Activated B cell treated with CpG ODN at 0.5 μM for 24 hours (primary cell): Measurements from ENCODE around the gene RPL3. TPM values are rescaled to one million over a fixed set of nuclear protein-coding genes. Genes with fewer than 3 reads are reported as not detected.

Source experiments
- ATAC-seq: fragments of 200-7000 bp; cut with Tn5 transposase; one replicate; pipeline ENCODE4 v1.10.0; 2021; ENCODE audit warnings: low read depth, mild to moderate bottlenecking, moderate library complexity
- CTCF ChIA-PET: fragments of 350-600 bp; sonication (Branson Sonifier 250); formaldehyde crosslinking; loops from one replicate; lab custom pipeline; 2021; ENCODE audit warnings: antibody characterized with exemption; lab: Charles Lee
- POLR2A ChIA-PET: fragments of 350-600 bp; sonication (Branson Sonifier 250); formaldehyde crosslinking; loops from one replicate; lab custom pipeline; 2021; ENCODE audit warnings: antibody characterized with exemption; lab: Charles Lee
- DNase-seq: peaks from one replicate; pipeline ENCODE4 v3.0.0; 2022
- H3K27ac Mint-ChIP-seq: one replicate; pipeline ENCODE4 v1.8.0; 2020; ENCODE audit warnings: mixed read lengths
- H3K27me3 Mint-ChIP-seq: one replicate; pipeline ENCODE4 v1.8.0; 2021; ENCODE audit warnings: mixed read lengths
- H3K36me3 Mint-ChIP-seq: one replicate; pipeline ENCODE4 v1.8.0; 2021; ENCODE audit warnings: low read depth, mixed read lengths
- H3K4me1 Mint-ChIP-seq: one replicate; pipeline ENCODE4 v1.8.0; 2021; ENCODE audit warnings: mixed read lengths
- H3K4me3 Mint-ChIP-seq: one replicate; pipeline ENCODE4 v1.8.0; 2020; ENCODE audit warnings: mild to moderate bottlenecking, mixed read lengths
- H3K9me3 Mint-ChIP-seq: one replicate; pipeline ENCODE4 v1.8.0; 2020; ENCODE audit warnings: mixed read lengths
- CTCF ChIP-seq: fragments of 200-600 bp; IDR thresholded peaks from one replicate; pipeline ENCODE4 v1.8.0; 2022; ENCODE audit warnings: antibody characterized with exemption, mild to moderate bottlenecking
- intact Hi-C: fragments of 100-400 bp; cut with micrococcal nuclease; formaldehyde crosslinking; loops from one replicate; pipeline ENCODE4 v1.15.1; 2024
- total RNA-seq: library from RNA; stranded (reverse); gene quantifications from 2 replicates; pipeline ENCODE4 v1.2.3, GENCODE V29; 2022

RPL3 gene
- total RNA-seq, 1 donor from 2014 or later: 3,087 TPM

- peak; percentile 84 for ATAC-seq
- peak overlapping the region; percentile 68 for H3K4me3 Mint-ChIP-seq
- H3K27me3 Mint-ChIP-seq: no peaks in the 10 kb centered on the region
- H3K9me3 Mint-ChIP-seq: no peaks in the 10 kb centered on the region
- intact Hi-C loops: loop anchor here (1.0 to 2.0 kb wide), 8 partner anchors 8 to 177 kb away; partner anchors contain the start of genes RPL3 and TAB1
- TF ChIP-seq CTCF: no peak
- POLR2A ChIA-PET: interaction anchor here (0.6 to 5.0 kb wide), 29 partner anchors 8 to 820 kb away, joined by 3 to 94 read pairs (median 4); partner anchors contain the start of genes ATF4, CBX7, MIEF1 and RPL3
- H3K27ac Mint-ChIP-seq: peak overlapping the region; percentile 93
- CTCF ChIA-PET: interaction anchor here (1.0 to 2.2 kb wide), 8 partner anchors 9 to 181 kb away, joined by 3 to 14 read pairs (median 6); partner anchors contain the start of gene TAB1
- H3K4me1 Mint-ChIP-seq: peaks cover 40% of the 10 kb centered on the region
- peak; percentile 78 for DNase-seq
- H3K36me3 Mint-ChIP-seq: no peaks in the 10 kb centered on the region
These were observed 32.3 kb upstream of the RPL3 start for GRCh38 chr22:39351689-39352214.

- ChIA-PET POLR2A (interaction anchor here (0.6 to 5.0 kb wide), 32 partner anchors 7 to 1504 kb away, joined by 3 to 94 read pairs (median 4); partner anchors contain the start of genes ATF4, CBX7, MIEF1 and RPL3), CTCF (interaction anchor here (1.0 to 2.2 kb wide), 8 partner anchors 8 to 180 kb away, joined by 3 to 14 read pairs (median 6); partner anchors contain the start of gene TAB1)
- Mint-ChIP-seq H3K36me3 (no peaks in the 10 kb centered on the region), H3K27me3 (peaks cover 2% of the 10 kb centered on the region), H3K27ac (peak overlapping the region; percentile 93), H3K9me3 (no peaks in the 10 kb centered on the region), H3K4me1 (peaks cover 40% of the 10 kb centered on the region), H3K4me3 (peak overlapping the region; percentile 68)
- ATAC-seq (peak; percentile 37), DNase-seq (no peak)
- intact Hi-C loops: loop anchor here (1.0 to 2.0 kb wide), 9 partner anchors 8 to 693 kb away; partner anchors contain the start of genes RPL3 and TAB1
- TF ChIP-seq CTCF: no peak
These were observed 31.6 kb upstream of the RPL3 start for GRCh38 chr22:39350757-39351688.

- no peaks in the 10 kb centered on the region for H3K9me3 Mint-ChIP-seq
- intact Hi-C loops: loop anchor here (1.0 to 2.0 kb wide), 5 partner anchors 19 to 694 kb away; partner anchors contain the start of gene TAB1
- peak within 1 kb of the TSS; percentile 93 for H3K27ac Mint-ChIP-seq
- H3K36me3 Mint-ChIP-seq: no peaks in the 10 kb centered on the region
- TF ChIP-seq CTCF: no peak
- CTCF ChIA-PET: interaction anchor here (0.6 to 1.6 kb wide), 4 partner anchors 33 to 179 kb away, joined by 3 to 6 read pairs (median 4); partner anchors contain the start of gene TAB1
- ATAC-seq (peak; percentile 0), DNase-seq (peak; percentile 43)
- H3K27me3 Mint-ChIP-seq: peaks cover 2% of the 10 kb centered on the region
- peak within 1 kb of the TSS; percentile 87 for H3K4me3 Mint-ChIP-seq
- H3K4me1 Mint-ChIP-seq: peaks cover 40% of the 10 kb centered on the region
- POLR2A ChIA-PET: interaction anchor here (0.6 to 5.0 kb wide), 9 partner anchors 31 to 1505 kb away, joined by 3 to 94 read pairs (median 4); partner anchors contain the start of genes ATF4 and RPL3
These were observed 30.7 kb upstream of the RPL3 start, which contains the start of gene SYNGR1 for GRCh38 chr22:39349967-39350726. Gene SYNGR1 (plus strand): TSS chr22:39349991. CDS start chr22:39350011, 20 bp downstream.

GRCh38 chr22:39349506-39349966 lies 30.1 kb upstream of the RPL3 start:
- H3K27me3 Mint-ChIP-seq: peaks cover 2% of the 10 kb centered on the region
- peak overlapping the region; percentile 87 for H3K27ac Mint-ChIP-seq
- ChIA-PET POLR2A (interaction anchor here (0.8 to 5.0 kb wide), 8 partner anchors 31 to 1741 kb away, joined by 3 to 94 read pairs (median 4); partner anchors contain the start of genes ATF4, RPL3 and TAB1), CTCF (interaction anchor here (0.6 to 1.6 kb wide), 5 partner anchors 32 to 180 kb away, joined by 3 to 6 read pairs (median 4); partner anchors contain the start of gene TAB1)
- no peak for TF ChIP-seq CTCF
- peak overlapping the region; percentile 87 for H3K4me3 Mint-ChIP-seq
- DNase-seq: peak; percentile 47
- H3K4me1 Mint-ChIP-seq: peaks cover 40% of the 10 kb centered on the region
- no peaks in the 10 kb centered on the region for H3K36me3 Mint-ChIP-seq
- ATAC-seq: peak; percentile 9
- H3K9me3 Mint-ChIP-seq: no peaks in the 10 kb centered on the region
- intact Hi-C loops: no loop called here
